Gastrocnemius medialis (tissue), 4 donors: ENCODE results near the gene CCL18.
"Not testable (repeated sequence)": the region's sequence is repeated elsewhere in the genome, so short reads cannot be mapped to it uniquely, and the experiment has no call there.

ENCODE experiments used
- CTCF ChIP-seq, 5 experiments: fragments of 450-650 bp in 3 of 5; fragments of 200-600 bp in 2 of 5; sonication (generic) in 2 of 5; IDR thresholded peaks in 4 of 5; conservative IDR thresholded peaks in 1 of 5; 1 replicate in 4 of 5; 2 replicates in 1 of 5; pipeline ENCODE4 v1.5.1; 2016 to 2019; ENCODE audit warnings: antibody characterized with exemption in 5 of 5, mild to moderate bottlenecking in 3 of 5, moderate library complexity in 3 of 5
- POLR2A ChIP-seq, 2 donors: fragments of 450-650 bp; IDR thresholded peaks; one replicate each; pipeline ENCODE4 v1.6.1; 2017; ENCODE audit warnings: antibody characterized with exemption in 2 of 2, mild to moderate bottlenecking in 2 of 2, moderate library complexity in 2 of 2

DNA sequence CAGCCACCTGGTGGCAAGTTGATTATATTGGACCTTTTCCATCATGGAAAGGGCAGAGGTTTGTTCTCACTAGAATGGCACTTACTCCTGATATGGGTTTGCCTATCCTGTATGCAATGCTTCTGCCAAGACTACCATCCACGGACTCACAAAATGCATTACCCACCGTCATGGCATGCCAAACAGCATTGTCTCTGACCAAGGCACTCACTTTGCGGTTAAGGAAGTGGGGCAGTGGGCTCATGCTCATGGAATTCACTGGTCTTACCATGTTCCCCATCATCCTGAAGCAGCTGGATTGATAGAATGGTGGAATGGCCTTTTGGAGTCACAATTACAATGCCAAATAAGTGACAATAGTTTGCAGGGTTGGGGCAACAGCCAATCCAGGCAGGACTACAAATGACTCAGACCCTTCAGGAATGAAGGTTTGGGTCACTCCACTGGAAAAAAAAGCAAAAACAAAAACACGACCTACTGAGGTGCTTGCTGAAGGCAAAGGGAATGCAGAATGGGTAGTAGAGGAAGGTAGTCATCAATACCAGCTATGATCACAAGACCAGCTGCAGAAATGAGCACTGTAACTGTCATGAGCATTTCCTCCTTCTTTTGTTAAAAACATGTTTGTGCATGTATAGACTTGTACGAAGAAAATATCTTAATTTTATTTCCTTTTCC, 51.0 kb downstream of the CCL18 start:
- TF ChIP-seq CTCF (IDR thresholded peaks at IDR 0.05 in 4 of 5, conservative IDR thresholded peaks at IDR 0.05 in 1 of 5); POLR2A (IDR thresholded peaks at IDR 0.05): not testable (repeated sequence)
